GM06990 (cell line): ENCODE results near the gene CRB2.

Source experiments
- DNase-seq: peaks from one replicate; pipeline ENCODE4 v3.0.0-alpha.2; 2011; ENCODE audit not compliant: insufficient read length; ENCODE audit errors: extremely low read depth
- H3K27me3 ChIP-seq: replicated peaks from 2 replicates; pipeline ENCODE4 v1.6.0; 2011; ENCODE audit warnings: low read length; ENCODE audit not compliant: control insufficient read depth, insufficient read depth
- H3K36me3 ChIP-seq: 2 replicates; pipeline ENCODE4 v1.5.1; 2011; ENCODE audit warnings: low read length; ENCODE audit not compliant: control insufficient read depth, insufficient read depth
- H3K4me3 ChIP-seq: replicated peaks from 2 replicates; pipeline ENCODE4 v1.5.1; 2011; ENCODE audit warnings: low read depth, mild to moderate bottlenecking, control low read depth, low read length
- TF ChIP-seq, protein P1 (sequence below): IDR thresholded peaks from 2 replicates; pipeline ENCODE4 v1.5.1; 2011; ENCODE audit warnings: low read length, control low read depth, mild to moderate bottlenecking, inconsistent platforms; ENCODE audit not compliant: insufficient read depth, poor library complexity, severe bottlenecking

CRB2 gene

GRCh38 chr9:123414204-123414603 lies 58.2 kb downstream of the CRB2 start:
- Histone ChIP-seq H3K4me3 (no peak overlapping the region), H3K36me3 (peaks cover 1% of the 10 kb centered on the region; the same call in 1 of the 2 replicates), H3K27me3 (no peaks in the 10 kb centered on the region)
- TF ChIP-seq, protein P1, sequence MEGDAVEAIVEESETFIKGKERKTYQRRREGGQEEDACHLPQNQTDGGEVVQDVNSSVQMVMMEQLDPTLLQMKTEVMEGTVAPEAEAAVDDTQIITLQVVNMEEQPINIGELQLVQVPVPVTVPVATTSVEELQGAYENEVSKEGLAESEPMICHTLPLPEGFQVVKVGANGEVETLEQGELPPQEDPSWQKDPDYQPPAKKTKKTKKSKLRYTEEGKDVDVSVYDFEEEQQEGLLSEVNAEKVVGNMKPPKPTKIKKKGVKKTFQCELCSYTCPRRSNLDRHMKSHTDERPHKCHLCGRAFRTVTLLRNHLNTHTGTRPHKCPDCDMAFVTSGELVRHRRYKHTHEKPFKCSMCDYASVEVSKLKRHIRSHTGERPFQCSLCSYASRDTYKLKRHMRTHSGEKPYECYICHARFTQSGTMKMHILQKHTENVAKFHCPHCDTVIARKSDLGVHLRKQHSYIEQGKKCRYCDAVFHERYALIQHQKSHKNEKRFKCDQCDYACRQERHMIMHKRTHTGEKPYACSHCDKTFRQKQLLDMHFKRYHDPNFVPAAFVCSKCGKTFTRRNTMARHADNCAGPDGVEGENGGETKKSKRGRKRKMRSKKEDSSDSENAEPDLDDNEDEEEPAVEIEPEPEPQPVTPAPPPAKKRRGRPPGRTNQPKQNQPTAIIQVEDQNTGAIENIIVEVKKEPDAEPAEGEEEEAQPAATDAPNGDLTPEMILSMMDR: no peak
- DNase-seq: no peak

DNA sequence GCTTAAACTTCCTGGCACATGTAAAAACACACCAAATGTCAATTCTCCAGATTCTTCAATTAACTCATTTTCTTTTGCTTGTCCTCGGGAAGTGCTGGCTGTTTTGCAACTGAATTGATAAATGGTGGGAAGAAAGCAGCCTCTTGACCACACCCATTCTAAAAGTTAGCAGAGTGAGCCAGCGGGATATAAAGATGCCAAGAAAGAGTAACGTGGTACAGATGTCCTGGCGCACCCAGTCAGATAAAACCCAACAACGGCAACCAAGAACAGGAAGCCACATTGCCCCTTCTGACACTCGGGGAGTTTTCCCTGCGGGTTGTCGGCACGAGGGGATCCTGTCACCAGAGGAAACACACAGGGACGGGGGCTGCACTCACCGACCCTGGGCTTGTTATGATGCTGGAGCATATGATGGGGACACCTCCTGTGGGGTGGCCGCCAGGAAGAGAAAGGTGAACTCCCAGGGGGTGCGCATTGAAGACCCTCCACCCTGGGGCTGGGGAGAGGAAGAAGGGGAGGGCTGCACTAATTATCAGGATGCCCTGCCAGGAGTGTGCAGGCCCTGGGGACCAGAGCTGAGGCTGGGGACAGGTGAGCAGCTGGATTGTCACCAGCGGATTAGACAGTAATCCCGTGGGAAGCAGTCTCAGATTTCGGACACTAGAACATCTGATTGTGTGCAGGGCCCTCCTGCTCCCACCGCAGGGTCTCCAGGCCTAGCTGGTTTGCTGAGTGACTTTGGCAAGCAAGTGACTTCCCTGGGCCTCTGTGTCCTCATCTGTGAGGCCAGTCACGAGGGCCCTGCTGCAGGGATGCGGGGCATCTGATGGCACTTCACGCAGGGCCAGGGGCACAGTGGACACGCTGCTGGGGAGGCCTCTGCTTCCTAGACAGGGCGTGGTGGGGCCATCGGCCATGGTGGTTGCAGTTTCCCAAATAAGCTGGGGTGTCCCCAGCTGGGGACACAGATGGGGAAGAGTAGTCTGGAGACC lies 59.2 kb downstream of the CRB2 start:
- Histone ChIP-seq H3K36me3 (peaks cover 1% of the 10 kb centered on the region; the same call in 1 of the 2 replicates), H3K27me3 (no peaks in the 10 kb centered on the region), H3K4me3 (no peak overlapping the region)
- no peak for DNase-seq
- TF ChIP-seq, protein P1: no peak

GRCh38 chr9:123416176-123416575 lies 60.2 kb downstream of the CRB2 start:
- TF ChIP-seq, protein P1: no peak
- Histone ChIP-seq H3K27me3 (no peaks in the 10 kb centered on the region), H3K36me3 (peaks cover 1% of the 10 kb centered on the region; the same call in 1 of the 2 replicates), H3K4me3 (no peak overlapping the region)
- DNase-seq: no peak

- no peaks in the 10 kb centered on the region for H3K27me3 ChIP-seq
- H3K36me3 ChIP-seq: peaks cover 1% of the 10 kb centered on the region; the same call in 1 of the 2 replicates
- TF ChIP-seq, protein P1: no peak
- H3K4me3 ChIP-seq: no peak overlapping the region
- DNase-seq: no peak
Observed at GRCh38 chr9:123417289-123418051, 61.5 kb downstream of the CRB2 start.

DNA sequence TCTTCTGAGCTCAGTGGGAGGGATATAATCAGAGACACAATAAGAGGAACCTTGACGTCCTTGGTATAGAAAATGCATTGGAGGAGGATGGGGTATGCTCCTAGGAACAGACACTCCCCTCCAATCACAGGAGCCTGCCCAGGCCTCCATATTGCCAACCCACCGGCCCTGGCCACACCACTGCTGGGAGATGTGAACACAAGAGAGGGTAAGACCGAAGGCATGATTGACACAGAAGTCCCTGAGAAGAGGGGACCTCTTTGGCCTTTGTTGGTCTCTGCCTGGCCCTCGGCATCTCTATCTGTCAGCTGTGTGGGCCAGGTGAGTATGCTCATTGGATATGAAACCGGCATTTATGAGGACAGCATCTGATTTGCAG lies 62.0 kb downstream of the CRB2 start:
- no peak overlapping the region for H3K4me3 ChIP-seq
- no peaks in the 10 kb centered on the region for H3K27me3 ChIP-seq
- H3K36me3 ChIP-seq: peaks cover 1% of the 10 kb centered on the region; the same call in 1 of the 2 replicates
- TF ChIP-seq, protein P1: no peak
- no peak for DNase-seq
